Endothelial cell of umbilical vein (primary cell): ENCODE data around the gene AKT3. TPM values are rescaled to one million over a fixed set of nuclear protein-coding genes. Genes with fewer than 3 reads are reported as not detected.

Source experiments
- BruUV-seq: library from RNA; stranded (reverse); fragments of 400-500 nt; replicated peaks from 2 replicates; lab custom pipeline; 2021; lab: Mats Ljungman, UMichigan
- CTCF ChIA-PET: fragments of 300-600, 350-600 bp; sonication (Branson Sonifier 250); formaldehyde crosslinking; loops from one replicate; lab custom pipeline; 2021; ENCODE audit warnings: antibody characterized with exemption, inconsistent platforms; lab: Charles Lee
- POLR2A ChIA-PET: fragments of 300-600, 350-600 bp; sonication (Branson Sonifier 250); formaldehyde crosslinking; loops from one replicate; lab custom pipeline; 2021; ENCODE audit warnings: antibody characterized with exemption, inconsistent platforms; lab: Charles Lee
- DNase-seq: peaks from one replicate; pipeline ENCODE4 v3.0.0-alpha.2; 2011; ENCODE audit warnings: low read depth, low spot score
- FAIRE-seq: peaks from 2 replicates; lab custom pipeline; 2011; peaks lifted over from hg19 to GRCh38; lab: Jason Lieb, UNC
- H2AFZ ChIP-seq: 2 replicates; pipeline ENCODE4 v1.6.0; 2012; ENCODE audit warnings: low read depth, low read length, control low read depth, inconsistent platforms
- H3K27ac ChIP-seq: 2 replicates; pipeline ENCODE4 v1.5.1; 2011; ENCODE audit warnings: low read depth, mild to moderate bottlenecking, control low read depth, low read length, moderate library complexity; ENCODE audit not compliant: insufficient read depth
- H3K27me3 ChIP-seq, 2 experiments: 2 replicates each; pipeline versions ENCODE4 v1.6.0 to v1.6.1; 2011; ENCODE audit warnings: low read length in 2 of 2, mixed read lengths in 1 of 2; ENCODE audit not compliant: control insufficient read depth in 2 of 2, insufficient read depth in 2 of 2
- H3K36me3 ChIP-seq, 2 experiments: 2 replicates in 1 of 2; 3 replicates in 1 of 2; pipeline ENCODE4 v1.5.1; 2011; ENCODE audit warnings: low read length in 2 of 2, mild to moderate bottlenecking in 1 of 2, moderate library complexity in 1 of 2; ENCODE audit not compliant: control insufficient read depth in 2 of 2, insufficient read depth in 2 of 2; ENCODE audit errors: extremely low read depth in 1 of 2
- H3K4me1 ChIP-seq: 3 replicates; pipeline ENCODE4 v1.5.1; 2011; ENCODE audit warnings: mild to moderate bottlenecking, low read length; ENCODE audit not compliant: control insufficient read depth, insufficient read depth; ENCODE audit errors: extremely low read depth
- H3K4me2 ChIP-seq: 2 replicates; pipeline ENCODE4 v1.6.1; 2011; ENCODE audit warnings: low read length, control low read depth, mixed read lengths; ENCODE audit not compliant: insufficient read depth
- H3K4me3 ChIP-seq, 3 experiments: fragments of 200-600 bp in 1 of 3; sonication (generic), shearing (Covaris generic) in 1 of 3; replicated peaks in 1 of 3; 2 replicates each; pipeline ENCODE4 v1.5.1; 2011 to 2016; ENCODE audit warnings: control low read depth in 3 of 3, low read length in 3 of 3, mild to moderate bottlenecking in 2 of 3, inconsistent platforms in 1 of 3, low read depth in 1 of 3, moderate library complexity in 1 of 3; ENCODE audit not compliant: insufficient read depth in 1 of 3
- H3K79me2 ChIP-seq: 2 replicates; pipeline ENCODE4 v1.6.0; 2012; ENCODE audit warnings: low read length, inconsistent platforms; ENCODE audit not compliant: control insufficient read depth, insufficient read depth
- H3K9ac ChIP-seq: replicated peaks from 2 replicates; pipeline ENCODE3; 2011; ENCODE audit warnings: low read length, control low read depth; ENCODE audit not compliant: insufficient read depth; ENCODE audit errors: extremely low read depth
- H3K9me1 ChIP-seq: replicated peaks from 3 replicates; pipeline ENCODE4 v1.6.0; 2011; ENCODE audit warnings: mild to moderate bottlenecking, low read length; ENCODE audit not compliant: control insufficient read depth, insufficient read depth; ENCODE audit errors: extremely low read depth
- H3K9me3 ChIP-seq: replicated peaks from 2 replicates; pipeline ENCODE4 v1.5.1; 2012; ENCODE audit warnings: low read length, inconsistent platforms; ENCODE audit not compliant: control insufficient read depth, insufficient read depth
- H4K20me1 ChIP-seq: replicated peaks from 2 replicates; pipeline ENCODE3; 2011; ENCODE audit warnings: mild to moderate bottlenecking, low read length; ENCODE audit not compliant: control insufficient read depth, insufficient read depth; ENCODE audit errors: extremely low read depth
- EZH2 ChIP-seq: IDR thresholded peaks from 2 replicates; pipeline ENCODE4 v1.6.1; 2012; ENCODE audit warnings: borderline replicate concordance, low read depth, mild to moderate bottlenecking, moderate library complexity, low read length, inconsistent platforms; ENCODE audit not compliant: severe bottlenecking
- FOS ChIP-seq: IDR thresholded peaks from 2 replicates; pipeline ENCODE4 v1.6.1; 2011; ENCODE audit warnings: mild to moderate bottlenecking, low read length, moderate library complexity, borderline replicate concordance; ENCODE audit not compliant: insufficient read depth
- GATA2 ChIP-seq: IDR thresholded peaks from 2 replicates; pipeline ENCODE4 v1.7.0; 2011; ENCODE audit warnings: low read depth, mild to moderate bottlenecking, moderate library complexity, mixed read lengths, low read length; ENCODE audit not compliant: insufficient read length, insufficient read depth
- JUN ChIP-seq: IDR thresholded peaks from 2 replicates; pipeline ENCODE4 v1.6.1; 2011; ENCODE audit warnings: borderline replicate concordance, low read depth; ENCODE audit not compliant: insufficient read length, insufficient read depth
- MYC ChIP-seq: IDR thresholded peaks from one replicate; pipeline ENCODE4 v1.6.1; 2011; ENCODE audit warnings: mild to moderate bottlenecking, low read depth, low read length
- POLR2A ChIP-seq: IDR thresholded peaks from 2 replicates; pipeline ENCODE4 v1.6.1; 2012; ENCODE audit warnings: low read depth, mild to moderate bottlenecking, control low read depth, low read length
- POLR2AphosphoS5 ChIP-seq: IDR thresholded peaks from 2 replicates; pipeline ENCODE4 v1.6.1; 2012; ENCODE audit warnings: low read depth, mild to moderate bottlenecking, control low read depth, low read length, moderate library complexity; ENCODE audit not compliant: insufficient read depth
- dilution Hi-C: fragments of 300-500 bp; cut with MboI; formaldehyde crosslinking; loops from one replicate; pipeline ENCODE4 v1.15.0; 2019; ENCODE audit warnings: low sequenced_read_pairs; ENCODE audit not compliant: extremely low pct_ligation_motif_present
- intact Hi-C: fragments of 100-400 bp; cut with micrococcal nuclease; formaldehyde crosslinking; loops from one replicate; pipeline ENCODE4 v1.10.0; 2022
- polyA plus RNA-seq, 4 experiments: library from polyadenylated mRNA; depleted of rRNA in 3 of 4; stranded (reverse) in 3 of 4; unstranded in 1 of 4; fragments of >200 nt; gene quantifications; 2 replicates each; pipeline versions ENCODE4 v1.2.1 to v1.2.3, GENCODE V29; 2011 to 2012; ENCODE audit warnings: missing spikeins in 1 of 4
- total RNA-seq: library from RNA; stranded (reverse); gene quantifications from 2 replicates; pipeline ENCODE4 v1.2.3, GENCODE V29; 2021
- TF ChIP-seq, protein P1 (sequence below), 2 donors: IDR thresholded peaks; 1 replicate in 1 of 2; 2 replicates in 1 of 2; pipeline ENCODE4 v1.5.1; 2011; ENCODE audit warnings: low read length in 2 of 2, mild to moderate bottlenecking in 2 of 2, moderate library complexity in 2 of 2, control low read depth in 1 of 2, inconsistent platforms in 1 of 2, low read depth in 1 of 2; ENCODE audit not compliant: insufficient read depth in 1 of 2; ENCODE audit errors: extremely low read depth in 1 of 2
- TF ChIP-seq, protein P2 (sequence below): IDR thresholded peaks from 2 replicates; pipeline ENCODE4 v1.6.1; 2011; ENCODE audit not compliant: insufficient read depth, insufficient read length

Gene AKT3
- total and polyA plus RNA-seq, 2 donors (not counting 3 experiments of a cell fraction or from before 2014, with no cell fraction given), result 20.6 to 97.1 TPM

DNA sequence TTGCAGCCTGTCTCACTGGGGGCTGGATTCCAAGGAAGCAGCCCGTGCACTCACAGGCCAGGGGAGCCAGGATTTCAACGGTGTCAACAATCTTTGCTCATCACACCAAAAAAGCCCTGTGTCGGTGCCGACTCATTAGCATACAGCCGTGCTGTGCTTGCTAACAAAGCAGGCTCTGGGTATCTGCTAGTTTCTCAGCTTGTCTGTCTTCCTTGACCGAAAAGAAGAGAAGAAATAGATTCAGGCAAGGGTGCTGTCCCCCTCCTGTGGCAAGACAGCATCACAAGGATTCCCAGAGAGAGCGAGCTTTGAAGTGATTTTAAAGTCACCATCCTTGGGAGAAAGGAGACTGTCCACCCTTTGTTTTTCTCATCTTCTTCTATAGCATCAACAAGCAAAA is 379.5 kb downstream of the AKT3 start:
- ChIA-PET CTCF (interaction anchor here (1.3 kb wide), 1 partner anchor 127 kb away, joined by 3 read pairs; no protein-coding TSS in a partner anchor), POLR2A (no interaction called here)
- H3K4me2 ChIP-seq, result no peak overlapping the region
- no peak overlapping the region for H3K4me3 ChIP-seq
- H3K27ac ChIP-seq, result no peak overlapping the region
- intact Hi-C loops, result no loop called here
- peaks cover 18% of the 10 kb centered on the region for H3K4me1 ChIP-seq
- H4K20me1 ChIP-seq, result no peaks in the 10 kb centered on the region
- FAIRE-seq (no peak), DNase-seq (no peak)
- BruUV-seq, result no TSS peak
- H3K9me1 ChIP-seq, result no peaks in the 10 kb centered on the region
- H3K79me2 ChIP-seq, result no peaks in the 10 kb centered on the region
- H3K36me3 ChIP-seq, result no peaks in the 10 kb centered on the region
- TF ChIP-seq, protein P1, sequence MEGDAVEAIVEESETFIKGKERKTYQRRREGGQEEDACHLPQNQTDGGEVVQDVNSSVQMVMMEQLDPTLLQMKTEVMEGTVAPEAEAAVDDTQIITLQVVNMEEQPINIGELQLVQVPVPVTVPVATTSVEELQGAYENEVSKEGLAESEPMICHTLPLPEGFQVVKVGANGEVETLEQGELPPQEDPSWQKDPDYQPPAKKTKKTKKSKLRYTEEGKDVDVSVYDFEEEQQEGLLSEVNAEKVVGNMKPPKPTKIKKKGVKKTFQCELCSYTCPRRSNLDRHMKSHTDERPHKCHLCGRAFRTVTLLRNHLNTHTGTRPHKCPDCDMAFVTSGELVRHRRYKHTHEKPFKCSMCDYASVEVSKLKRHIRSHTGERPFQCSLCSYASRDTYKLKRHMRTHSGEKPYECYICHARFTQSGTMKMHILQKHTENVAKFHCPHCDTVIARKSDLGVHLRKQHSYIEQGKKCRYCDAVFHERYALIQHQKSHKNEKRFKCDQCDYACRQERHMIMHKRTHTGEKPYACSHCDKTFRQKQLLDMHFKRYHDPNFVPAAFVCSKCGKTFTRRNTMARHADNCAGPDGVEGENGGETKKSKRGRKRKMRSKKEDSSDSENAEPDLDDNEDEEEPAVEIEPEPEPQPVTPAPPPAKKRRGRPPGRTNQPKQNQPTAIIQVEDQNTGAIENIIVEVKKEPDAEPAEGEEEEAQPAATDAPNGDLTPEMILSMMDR (IDR thresholded peaks at IDR 0.05; ENCODE audit: extremely low read depth in 1 of 2, insufficient read depth in 1 of 2, low read depth in 1 of 2, low read length in 2 of 2), result no peak
- TF ChIP-seq, protein P2, sequence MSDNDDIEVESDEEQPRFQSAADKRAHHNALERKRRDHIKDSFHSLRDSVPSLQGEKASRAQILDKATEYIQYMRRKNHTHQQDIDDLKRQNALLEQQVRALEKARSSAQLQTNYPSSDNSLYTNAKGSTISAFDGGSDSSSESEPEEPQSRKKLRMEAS, result no peak
- TF ChIP-seq POLR2A (no peak), MYC (no peak), GATA2 (no peak), FOS (no peak), EZH2 (no peak), POLR2AphosphoS5 (no peak), JUN (no peak)
- H2AFZ ChIP-seq, result no peak overlapping the region
- H3K9me3 ChIP-seq, result no peaks in the 10 kb centered on the region
- no peak overlapping the region for H3K9ac ChIP-seq
- dilution Hi-C loops, result no loop called here
- no peaks in the 10 kb centered on the region for H3K27me3 ChIP-seq
